ENCODE data around the gene POLR3GL.

POLR3GL gene

GRCh38 chr1:145995148-145995881, 30.8 kb downstream of the POLR3GL start:
- Histone ChIP-seq H3K4me2 (ENCODE audit: low read length) (peak overlapping the region; percentile 19), H3K27ac (ENCODE audit: low read depth, low read length) (no peak overlapping the region), H3K27me3 (ENCODE audit: insufficient read depth, low read length) (no peaks in the 10 kb centered on the region), H4K91ac (ENCODE audit: low read depth, low read length) (no peak overlapping the region), H3K36me3 (ENCODE audit: control insufficient read depth in 1 of 2, insufficient read depth in 2 of 2, low read length in 2 of 2) (peaks cover 6 to 8% of the 10 kb centered on the region in 2 experiments), H3K4ac (ENCODE audit: low read depth, low read length) (no peak overlapping the region), H3K9me3 (ENCODE audit: insufficient read depth, low read depth, low read length) (no peaks in the 10 kb centered on the region), H4K8ac (ENCODE audit: low read depth, low read length) (no peak overlapping the region), H2AFZ (ENCODE audit: insufficient read depth, low read length, poor library complexity) (no peak overlapping the region), H3K14ac (ENCODE audit: low read length) (no peak overlapping the region), H2AK5ac (ENCODE audit: low read length) (no peak overlapping the region), H4K12ac (ENCODE audit: low read depth, low read length) (no peak overlapping the region), H2BK5ac (ENCODE audit: low read depth, low read length, poor library complexity) (no peak overlapping the region), H3K79me1 (ENCODE audit: low read length) (peaks cover 6% of the 10 kb centered on the region), H3K4me1 (ENCODE audit: control insufficient read depth in 1 of 2, insufficient read depth in 2 of 2, low read length in 2 of 2) (peaks cover 6 to 22% of the 10 kb centered on the region in 2 experiments), H3K18ac (ENCODE audit: low read length) (no peak overlapping the region), H3K23ac (ENCODE audit: low read length) (no peak overlapping the region), H3K4me3 (ENCODE audit: low read depth, low read length) (no peak overlapping the region), H3K9ac (ENCODE audit: low read length) (no peak overlapping the region), H3K79me2 (ENCODE audit: control insufficient read depth, insufficient read depth, low read length, poor library complexity) (no peaks in the 10 kb centered on the region), H2BK12ac (ENCODE audit: low read length) (no peak overlapping the region), H2BK120ac (ENCODE audit: insufficient read depth, low read length, poor library complexity) (no peak overlapping the region)
- no CpG with 5 or more reads among the region's 8 CpGs for WGBS (ENCODE audit: extremely low coverage, insufficient coverage, insufficient read length)
- no peak for DNase-seq

GRCh38 chr1:145995964-145996432, 31.5 kb downstream of the POLR3GL start:
- peak overlapping the region; percentile 74 for H4K91ac ChIP-seq (ENCODE audit: low read depth, low read length)
- no peaks in the 10 kb centered on the region for H3K27me3 ChIP-seq (ENCODE audit: insufficient read depth, low read length)
- H3K36me3 ChIP-seq (ENCODE audit: control insufficient read depth in 1 of 2, insufficient read depth in 2 of 2, low read length in 2 of 2) = peaks cover 6 to 8% of the 10 kb centered on the region in 2 experiments
- no peaks in the 10 kb centered on the region for H3K79me2 ChIP-seq (ENCODE audit: control insufficient read depth, insufficient read depth, low read length, poor library complexity)
- H3K23ac ChIP-seq (ENCODE audit: low read length) = no peak overlapping the region
- H3K4ac ChIP-seq (ENCODE audit: low read depth, low read length) = no peak overlapping the region
- H2BK120ac ChIP-seq (ENCODE audit: insufficient read depth, low read length, poor library complexity) = no peak overlapping the region
- no peak overlapping the region for H2AK5ac ChIP-seq (ENCODE audit: low read length)
- H3K27ac ChIP-seq (ENCODE audit: low read depth, low read length) = no peak overlapping the region
- H3K9ac ChIP-seq (ENCODE audit: low read length) = no peak overlapping the region
- H4K8ac ChIP-seq (ENCODE audit: low read depth, low read length) = no peak overlapping the region
- peak overlapping the region; percentile 25 for H3K4me3 ChIP-seq (ENCODE audit: low read depth, low read length)
- H3K79me1 ChIP-seq (ENCODE audit: low read length) = peaks cover 6% of the 10 kb centered on the region
- H2BK12ac ChIP-seq (ENCODE audit: low read length) = no peak overlapping the region
- H3K4me2 ChIP-seq (ENCODE audit: low read length) = peak overlapping the region; percentile 83
- peak overlapping the region; percentile 83 for H4K12ac ChIP-seq (ENCODE audit: low read depth, low read length)
- no peaks in the 10 kb centered on the region for H3K9me3 ChIP-seq (ENCODE audit: insufficient read depth, low read depth, low read length)
- peak overlapping the region; percentile 82 for H3K14ac ChIP-seq (ENCODE audit: low read length)
- no peak overlapping the region for H2AFZ ChIP-seq (ENCODE audit: insufficient read depth, low read length, poor library complexity)
- no peak overlapping the region for H3K18ac ChIP-seq (ENCODE audit: low read length)
- WGBS (ENCODE audit: extremely low coverage, insufficient coverage, insufficient read length) = no CpG with 5 or more reads among the region's 13 CpGs
- peaks cover 5 to 18% of the 10 kb centered on the region in 2 experiments for H3K4me1 ChIP-seq (ENCODE audit: control insufficient read depth in 1 of 2, insufficient read depth in 2 of 2, low read length in 2 of 2)
- no peak overlapping the region for H2BK5ac ChIP-seq (ENCODE audit: low read depth, low read length, poor library complexity)
- no peak for DNase-seq

GRCh38 chr1:145996433-145997015, 32.0 kb downstream of the POLR3GL start, which contains the start of gene TXNIP:
Gene TXNIP (minus strand): TSS chr1:145996579. CDS start chr1:145996266, 313 bp downstream.
- no peak within 1 kb of the TSS for H3K18ac ChIP-seq (ENCODE audit: low read length)
- no peak within 1 kb of the TSS for H3K27ac ChIP-seq (ENCODE audit: low read depth, low read length)
- no peaks in the 10 kb centered on the region for H3K27me3 ChIP-seq (ENCODE audit: insufficient read depth, low read length)
- H3K79me1 ChIP-seq (ENCODE audit: low read length) = peaks cover 6% of the 10 kb centered on the region
- H2BK120ac ChIP-seq (ENCODE audit: insufficient read depth, low read length, poor library complexity) = peak within 1 kb of the TSS; percentile 54
- H3K9me3 ChIP-seq (ENCODE audit: insufficient read depth, low read depth, low read length) = no peaks in the 10 kb centered on the region
- WGBS (ENCODE audit: extremely low coverage, insufficient coverage, insufficient read length) = no CpG with 5 or more reads among the region's 30 CpGs
- peak within 1 kb of the TSS; percentile 82 for H3K14ac ChIP-seq (ENCODE audit: low read length)
- peak within 1 kb of the TSS; percentile 55 for H4K8ac ChIP-seq (ENCODE audit: low read depth, low read length)
- DNase-seq = peak; percentile 56 to 67
- no peak within 1 kb of the TSS for H3K4ac ChIP-seq (ENCODE audit: low read depth, low read length)
- H2BK12ac ChIP-seq (ENCODE audit: low read length) = peak within 1 kb of the TSS; percentile 72
- peak within 1 kb of the TSS; percentile 74 for H4K91ac ChIP-seq (ENCODE audit: low read depth, low read length)
- no peak within 1 kb of the TSS for H2AK5ac ChIP-seq (ENCODE audit: low read length)
- peak within 1 kb of the TSS; percentile 83 for H4K12ac ChIP-seq (ENCODE audit: low read depth, low read length)
- peak within 1 kb of the TSS; percentile 3 for H2BK5ac ChIP-seq (ENCODE audit: low read depth, low read length, poor library complexity)
- H3K23ac ChIP-seq (ENCODE audit: low read length) = no peak within 1 kb of the TSS
- peak within 1 kb of the TSS; percentile 82 for H2AFZ ChIP-seq (ENCODE audit: insufficient read depth, low read length, poor library complexity)
- peak within 1 kb of the TSS; percentile 53 for H3K9ac ChIP-seq (ENCODE audit: low read length)
- no peaks in the 10 kb centered on the region for H3K79me2 ChIP-seq (ENCODE audit: control insufficient read depth, insufficient read depth, low read length, poor library complexity)
- peak within 1 kb of the TSS; percentile 61 for H3K4me3 ChIP-seq (ENCODE audit: low read depth, low read length)
- H3K4me1 ChIP-seq (ENCODE audit: control insufficient read depth in 1 of 2, insufficient read depth in 2 of 2, low read length in 2 of 2) = peaks cover 5 to 17% of the 10 kb centered on the region in 2 experiments
- H3K36me3 ChIP-seq (ENCODE audit: control insufficient read depth in 1 of 2, insufficient read depth in 2 of 2, low read length in 2 of 2) = peaks cover 6 to 8% of the 10 kb centered on the region in 2 experiments
- peak within 1 kb of the TSS; percentile 83 for H3K4me2 ChIP-seq (ENCODE audit: low read length)

GRCh38 chr1:145997016-145997717, 32.7 kb downstream of the POLR3GL start:
- H2BK5ac ChIP-seq (ENCODE audit: low read depth, low read length, poor library complexity) = peak overlapping the region; percentile 3
- H2BK120ac ChIP-seq (ENCODE audit: insufficient read depth, low read length, poor library complexity) = peak overlapping the region; percentile 54
- H3K79me1 ChIP-seq (ENCODE audit: low read length) = peaks cover 6% of the 10 kb centered on the region
- peaks cover 6 to 8% of the 10 kb centered on the region in 2 experiments for H3K36me3 ChIP-seq (ENCODE audit: control insufficient read depth in 1 of 2, insufficient read depth in 2 of 2, low read length in 2 of 2)
- peak overlapping the region; percentile 72 for H2BK12ac ChIP-seq (ENCODE audit: low read length)
- no peaks in the 10 kb centered on the region for H3K79me2 ChIP-seq (ENCODE audit: control insufficient read depth, insufficient read depth, low read length, poor library complexity)
- no CpG with 5 or more reads among the region's 12 CpGs for WGBS (ENCODE audit: extremely low coverage, insufficient coverage, insufficient read length)
- peak overlapping the region; percentile 53 for H3K9ac ChIP-seq (ENCODE audit: low read length)
- no peak overlapping the region for H3K4ac ChIP-seq (ENCODE audit: low read depth, low read length)
- H3K9me3 ChIP-seq (ENCODE audit: insufficient read depth, low read depth, low read length) = no peaks in the 10 kb centered on the region
- no peak overlapping the region for H3K23ac ChIP-seq (ENCODE audit: low read length)
- no peaks in the 10 kb centered on the region for H3K27me3 ChIP-seq (ENCODE audit: insufficient read depth, low read length)
- peak overlapping the region; percentile 70 for H3K14ac ChIP-seq (ENCODE audit: low read length)
- H4K8ac ChIP-seq (ENCODE audit: low read depth, low read length) = peak overlapping the region; percentile 55
- peak overlapping the region; percentile 41 for H4K91ac ChIP-seq (ENCODE audit: low read depth, low read length)
- no peak for DNase-seq
- H3K4me1 ChIP-seq (ENCODE audit: control insufficient read depth in 1 of 2, insufficient read depth in 2 of 2, low read length in 2 of 2) = peaks cover 5 to 17% of the 10 kb centered on the region in 2 experiments
- no peak overlapping the region for H3K4me3 ChIP-seq (ENCODE audit: low read depth, low read length)
- H2AK5ac ChIP-seq (ENCODE audit: low read length) = no peak overlapping the region
- H3K4me2 ChIP-seq (ENCODE audit: low read length) = peak overlapping the region; percentile 83
- no peak overlapping the region for H3K27ac ChIP-seq (ENCODE audit: low read depth, low read length)
- no peak overlapping the region for H3K18ac ChIP-seq (ENCODE audit: low read length)
- no peak overlapping the region for H4K12ac ChIP-seq (ENCODE audit: low read depth, low read length)
- H2AFZ ChIP-seq (ENCODE audit: insufficient read depth, low read length, poor library complexity) = peak overlapping the region; percentile 82
